ENCODE results near the gene IFT57. TPM values are rescaled to one million over a fixed set of nuclear protein-coding genes. Genes with fewer than 3 reads are reported as not detected.
"Not testable (repeated sequence)": the region's sequence is repeated elsewhere in the genome, so short reads cannot be mapped to it uniquely, and the experiment has no call there.

IFT57 gene
- total and polyA plus RNA-seq, 10 of the 15 experiments (the other 5 are each of a cell fraction or from before 2014, with no cell fraction given), result 1.8 to 25.0 (median 7.5) TPM

DNA sequence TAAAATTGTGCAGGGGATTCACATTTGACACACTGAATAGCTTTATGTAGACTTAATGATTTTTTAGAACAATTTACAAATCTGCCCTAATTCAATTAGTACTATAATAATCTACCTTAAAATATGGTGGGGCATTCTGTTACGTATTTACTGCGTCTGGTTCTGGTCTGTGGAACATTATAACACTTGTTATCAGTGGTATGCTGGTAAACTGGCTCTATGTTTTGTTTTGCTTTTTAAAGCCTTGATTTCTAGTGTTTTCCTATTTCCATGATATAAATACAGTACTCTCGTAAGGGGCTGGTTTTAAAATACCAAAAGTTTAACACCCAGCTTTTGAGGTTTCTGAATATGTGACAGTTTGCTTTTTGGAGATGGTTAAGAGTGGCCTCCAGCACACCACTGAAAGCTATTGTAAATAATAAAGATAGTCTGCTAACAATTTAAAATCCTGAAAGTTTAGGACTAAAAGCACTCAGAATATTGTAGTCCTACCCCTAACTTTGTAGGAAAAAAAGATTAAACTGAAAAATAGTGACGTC, 65.8 kb downstream of the IFT57 start (continued):
- TF ChIP-seq, protein P1, sequence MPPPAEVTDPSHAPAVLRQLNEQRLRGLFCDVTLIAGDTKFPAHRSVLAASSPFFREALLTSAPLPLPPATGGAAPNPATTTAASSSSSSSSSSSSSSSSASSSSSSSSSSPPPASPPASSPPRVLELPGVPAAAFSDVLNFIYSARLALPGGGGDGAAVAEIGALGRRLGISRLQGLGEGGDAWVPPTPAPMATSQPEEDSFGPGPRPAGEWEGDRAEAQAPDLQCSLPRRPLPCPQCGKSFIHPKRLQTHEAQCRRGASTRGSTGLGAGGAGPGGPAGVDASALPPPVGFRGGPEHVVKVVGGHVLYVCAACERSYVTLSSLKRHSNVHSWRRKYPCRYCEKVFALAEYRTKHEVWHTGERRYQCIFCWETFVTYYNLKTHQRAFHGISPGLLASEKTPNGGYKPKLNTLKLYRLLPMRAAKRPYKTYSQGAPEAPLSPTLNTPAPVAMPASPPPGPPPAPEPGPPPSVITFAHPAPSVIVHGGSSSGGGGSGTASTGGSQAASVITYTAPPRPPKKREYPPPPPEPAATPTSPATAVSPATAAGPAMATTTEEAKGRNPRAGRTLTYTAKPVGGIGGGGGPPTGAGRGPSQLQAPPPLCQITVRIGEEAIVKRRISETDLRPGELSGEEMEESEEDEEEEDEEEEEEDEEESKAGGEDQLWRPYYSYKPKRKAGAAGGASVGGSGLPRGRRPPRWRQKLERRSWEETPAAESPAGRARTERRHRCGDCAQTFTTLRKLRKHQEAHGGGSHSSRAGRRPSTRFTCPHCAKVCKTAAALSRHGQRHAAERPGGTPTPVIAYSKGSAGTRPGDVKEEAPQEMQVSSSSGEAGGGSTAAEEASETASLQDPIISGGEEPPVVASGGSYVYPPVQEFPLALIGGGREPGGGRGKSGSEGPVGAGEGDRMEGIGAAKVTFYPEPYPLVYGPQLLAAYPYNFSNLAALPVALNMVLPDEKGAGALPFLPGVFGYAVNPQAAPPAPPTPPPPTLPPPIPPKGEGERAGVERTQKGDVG (CRISPR knock-in tag; IDR thresholded peaks at IDR 0.05), result no peak
- TF ChIP-seq, protein P2, sequence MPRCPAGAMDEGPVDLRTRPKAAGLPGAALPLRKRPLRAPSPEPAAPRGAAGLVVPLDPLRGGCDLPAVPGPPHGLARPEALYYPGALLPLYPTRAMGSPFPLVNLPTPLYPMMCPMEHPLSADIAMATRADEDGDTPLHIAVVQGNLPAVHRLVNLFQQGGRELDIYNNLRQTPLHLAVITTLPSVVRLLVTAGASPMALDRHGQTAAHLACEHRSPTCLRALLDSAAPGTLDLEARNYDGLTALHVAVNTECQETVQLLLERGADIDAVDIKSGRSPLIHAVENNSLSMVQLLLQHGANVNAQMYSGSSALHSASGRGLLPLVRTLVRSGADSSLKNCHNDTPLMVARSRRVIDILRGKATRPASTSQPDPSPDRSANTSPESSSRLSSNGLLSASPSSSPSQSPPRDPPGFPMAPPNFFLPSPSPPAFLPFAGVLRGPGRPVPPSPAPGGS (IDR thresholded peaks at IDR 0.05; ENCODE audit: borderline replicate concordance, insufficient read depth, low read depth, low read length, poor library complexity, severe bottlenecking), result no peak
- TF ChIP-seq, protein P3, sequence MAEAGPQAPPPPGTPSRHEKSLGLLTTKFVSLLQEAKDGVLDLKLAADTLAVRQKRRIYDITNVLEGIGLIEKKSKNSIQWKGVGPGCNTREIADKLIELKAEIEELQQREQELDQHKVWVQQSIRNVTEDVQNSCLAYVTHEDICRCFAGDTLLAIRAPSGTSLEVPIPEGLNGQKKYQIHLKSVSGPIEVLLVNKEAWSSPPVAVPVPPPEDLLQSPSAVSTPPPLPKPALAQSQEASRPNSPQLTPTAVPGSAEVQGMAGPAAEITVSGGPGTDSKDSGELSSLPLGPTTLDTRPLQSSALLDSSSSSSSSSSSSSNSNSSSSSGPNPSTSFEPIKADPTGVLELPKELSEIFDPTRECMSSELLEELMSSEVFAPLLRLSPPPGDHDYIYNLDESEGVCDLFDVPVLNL (IDR thresholded peaks at IDR 0.05; ENCODE audit: low read depth, low read length), result no peak
- no peak for TF ChIP-seq YBX1 (IDR thresholded peaks at IDR 0.05)
- TF ChIP-seq, protein P4, sequence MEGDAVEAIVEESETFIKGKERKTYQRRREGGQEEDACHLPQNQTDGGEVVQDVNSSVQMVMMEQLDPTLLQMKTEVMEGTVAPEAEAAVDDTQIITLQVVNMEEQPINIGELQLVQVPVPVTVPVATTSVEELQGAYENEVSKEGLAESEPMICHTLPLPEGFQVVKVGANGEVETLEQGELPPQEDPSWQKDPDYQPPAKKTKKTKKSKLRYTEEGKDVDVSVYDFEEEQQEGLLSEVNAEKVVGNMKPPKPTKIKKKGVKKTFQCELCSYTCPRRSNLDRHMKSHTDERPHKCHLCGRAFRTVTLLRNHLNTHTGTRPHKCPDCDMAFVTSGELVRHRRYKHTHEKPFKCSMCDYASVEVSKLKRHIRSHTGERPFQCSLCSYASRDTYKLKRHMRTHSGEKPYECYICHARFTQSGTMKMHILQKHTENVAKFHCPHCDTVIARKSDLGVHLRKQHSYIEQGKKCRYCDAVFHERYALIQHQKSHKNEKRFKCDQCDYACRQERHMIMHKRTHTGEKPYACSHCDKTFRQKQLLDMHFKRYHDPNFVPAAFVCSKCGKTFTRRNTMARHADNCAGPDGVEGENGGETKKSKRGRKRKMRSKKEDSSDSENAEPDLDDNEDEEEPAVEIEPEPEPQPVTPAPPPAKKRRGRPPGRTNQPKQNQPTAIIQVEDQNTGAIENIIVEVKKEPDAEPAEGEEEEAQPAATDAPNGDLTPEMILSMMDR (IDR thresholded peaks at IDR 0.05 in 2 of 3, conservative IDR thresholded peaks at IDR 0.05 in 1 of 3; ENCODE audit: control insufficient read depth in 2 of 3, extremely low read depth in 1 of 3, insufficient read depth in 1 of 3, low read depth in 3 of 3, low read length in 3 of 3), result no peak
- TF ChIP-seq BMI1 (IDR thresholded peaks at IDR 0.05; ENCODE audit: borderline replicate concordance), result no peak
- no peak for TF ChIP-seq IKZF1 (conservative IDR thresholded peaks at IDR 0.05)
- no peak for TF ChIP-seq ESRRA (IDR thresholded peaks at IDR 0.05; ENCODE audit: low read length)
- no peak for TF ChIP-seq EGR1 (IDR thresholded peaks at IDR 0.05; ENCODE audit: borderline replicate concordance in 1 of 2, low read depth in 2 of 2, low read length in 2 of 2)

DNA sequence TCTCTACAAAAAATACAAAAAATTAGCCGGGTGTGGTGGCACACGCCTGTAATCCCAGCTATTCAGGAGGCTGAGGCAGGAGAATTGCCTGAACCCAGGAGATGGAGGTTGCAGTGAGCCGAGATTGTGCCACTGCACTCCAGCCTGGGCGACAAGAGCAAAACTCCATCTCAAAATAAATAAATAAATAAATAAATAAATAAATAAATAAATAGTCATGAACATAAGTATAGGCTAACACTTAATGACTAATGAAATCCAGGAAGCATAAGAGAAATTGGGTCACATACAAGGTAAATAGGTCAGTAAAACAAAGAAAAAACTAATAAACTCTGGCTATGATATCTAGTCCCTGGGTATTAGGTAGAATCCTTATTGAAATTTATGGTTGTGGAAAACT, 66.6 kb downstream of the IFT57 start:
- DNase-seq (ENCODE audit: low read depth, low spot score); BruUV-seq (replicated peaks); H3K27me3 ChIP-seq (replicated peaks in 1 of 2; ENCODE audit: control insufficient read depth in 2 of 2, insufficient read depth in 2 of 2, low read length in 1 of 2); H3K27ac ChIP-seq (ENCODE audit: control insufficient read depth, insufficient read depth); H3K4me1 ChIP-seq (ENCODE audit: control insufficient read depth, insufficient read depth, low read length); H3K36me3 ChIP-seq (ENCODE audit: control insufficient read depth in 2 of 2, insufficient read depth in 2 of 2, low read length in 1 of 2); H3K4me2 ChIP-seq (ENCODE audit: control insufficient read depth, insufficient read depth); POLR2A ChIA-PET; H4K20me1 ChIP-seq (ENCODE audit: control insufficient read depth, insufficient read depth); in situ Hi-C loops (cut with MboI); H3K4me3 ChIP-seq; H2AFZ ChIP-seq (ENCODE audit: control insufficient read depth, low read depth, low read length); H3K9ac ChIP-seq (ENCODE audit: control insufficient read depth, insufficient read depth, low read length); H3K79me2 ChIP-seq (ENCODE audit: control insufficient read depth, insufficient read depth, low read length); H3K9me3 ChIP-seq (replicated peaks; ENCODE audit: control insufficient read depth, insufficient read depth, low read length); ATAC-seq; FAIRE-seq: not testable (repeated sequence)
- ChIA-PET CTCF (interaction anchor here (1.0 to 3.3 kb wide), 5 partner anchors 11 to 322 kb away, joined by 3 to 31 read pairs (median 7); no protein-coding TSS in a partner anchor), SMC1A (ENCODE audit: uncharacterized antibody, unreplicated experiment) (interaction anchor here (1.2 to 3.8 kb wide), 6 partner anchors 12 to 322 kb away, joined by 3 to 23 read pairs (median 9); partner anchors contain the start of gene IFT57), RAD21 (ENCODE audit: unreplicated experiment) (interaction anchor here (1.9 kb wide), 1 partner anchor 249 kb away, joined by 7 read pairs; no protein-coding TSS in a partner anchor)
- WGBS (ENCODE audit: insufficient coverage, insufficient replicate concordance, low lambda C conversion rate, missing lambda C conversion rate), result 62% methylated on average over 4 of the region's 4 CpGs
- intact Hi-C loops (cut with micrococcal nuclease; ENCODE audit: unreplicated experiment), result loop anchor here (10.0 kb wide), 1 partner anchor 139 kb away; the partner anchor contains the start of gene HHLA2
